Superior temporal gyrus (tissue), 1 donor: ENCODE results near the gene KIF25.

ENCODE experiments used
- DNase-seq: peaks from one replicate; pipeline ENCODE4 v3.0.0-alpha.2; 2016; ENCODE audit errors: extremely low spot score

KIF25 gene

GRCh38 chr6:167997642-167998041, at the start of gene KIF25:
TSS of gene KIF25 (plus strand) at chr6:167997671. CDS start at chr6:168029586, 31,915 bp downstream.
- no peak for DNase-seq

- DNase-seq, result no peak
Observed at GRCh38 chr6:167947716-167948115, 49.8 kb upstream of the KIF25 start.

GRCh38 chr6:167948716-167949115, 48.8 kb upstream of the KIF25 start:
- DNase-seq, result no peak

- no peak for DNase-seq
Observed at GRCh38 chr6:167949121-167949684, 48.3 kb upstream of the KIF25 start.

GRCh38 chr6:167951781-167952511, 45.5 kb upstream of the KIF25 start:
- no peak for DNase-seq

GRCh38 chr6:167952512-167952859, 45.0 kb upstream of the KIF25 start:
- no peak for DNase-seq

GRCh38 chr6:167953551-167953950, 43.9 kb upstream of the KIF25 start:
- DNase-seq, result no peak

- DNase-seq, result no peak
Observed at GRCh38 chr6:167954151-167954550, 43.3 kb upstream of the KIF25 start.

GRCh38 chr6:167956491-167956890, 41.0 kb upstream of the KIF25 start:
- DNase-seq, result no peak

- no peak for DNase-seq
Observed at GRCh38 chr6:167956983-167957492, 40.4 kb upstream of the KIF25 start.

GRCh38 chr6:167957626-167958025, 39.8 kb upstream of the KIF25 start:
- no peak for DNase-seq

- DNase-seq, result no peak
Observed at GRCh38 chr6:167960579-167960978, 36.9 kb upstream of the KIF25 start.

GRCh38 chr6:167962711-167963110, 34.8 kb upstream of the KIF25 start:
- no peak for DNase-seq

GRCh38 chr6:167963589-167964057, 33.8 kb upstream of the KIF25 start:
- no peak for DNase-seq

- no peak for DNase-seq
Observed at GRCh38 chr6:167965592-167966539, 31.6 kb upstream of the KIF25 start.

GRCh38 chr6:167966540-167966905, 30.9 kb upstream of the KIF25 start:
- no peak for DNase-seq

- no peak for DNase-seq
Observed at GRCh38 chr6:167968091-167968490, 29.4 kb upstream of the KIF25 start.

GRCh38 chr6:167970230-167970629, 27.2 kb upstream of the KIF25 start:
- DNase-seq, result peak; percentile 79

- no peak for DNase-seq
Observed at GRCh38 chr6:167972193-167972592, 25.3 kb upstream of the KIF25 start.

GRCh38 chr6:167973148-167973885, 24.2 kb upstream of the KIF25 start:
- no peak for DNase-seq

GRCh38 chr6:167974640-167975344, 22.7 kb upstream of the KIF25 start:
- DNase-seq, result no peak
